HEK293 (cell line): Measurements from ENCODE around the gene CCDC178.

Experiments used
- CTCF ChIP-seq: fragments of 450-650 bp; formaldehyde crosslinking; IDR thresholded peaks from 2 replicates; pipeline ENCODE4 v1.5.1; 2016; ENCODE audit warnings: missing biosample characterization, missing genetic modification characterization
- REST ChIP-seq: fragments of 450-650 bp; formaldehyde crosslinking; IDR thresholded peaks from 2 replicates; pipeline ENCODE4 v1.5.1; 2016; ENCODE audit warnings: missing biosample characterization, missing genetic modification characterization
- YY1 ChIP-seq: fragments of 450-650 bp; formaldehyde crosslinking; IDR thresholded peaks from 2 replicates; pipeline ENCODE4 v1.5.1; 2018; ENCODE audit warnings: missing biosample characterization, missing genetic modification characterization
- ZBTB1 ChIP-seq: fragments of 450-650 bp; formaldehyde crosslinking; IDR thresholded peaks from 2 replicates; pipeline ENCODE4 v1.5.1; 2016; ENCODE audit warnings: missing biosample characterization, missing genetic modification characterization
- ZBTB10 ChIP-seq: fragments of 450-650 bp; formaldehyde crosslinking; IDR thresholded peaks from 2 replicates; pipeline ENCODE4 v1.5.1; 2016; ENCODE audit warnings: missing biosample characterization, missing genetic modification characterization
- ZFHX2 ChIP-seq: fragments of 450-650 bp; formaldehyde crosslinking; conservative IDR thresholded peaks from 2 replicates; pipeline ENCODE4 v1.5.1; 2016; ENCODE audit warnings: missing biosample characterization, missing genetic modification characterization
- ZNF292 ChIP-seq: fragments of 450-650 bp; formaldehyde crosslinking; IDR thresholded peaks from 2 replicates; pipeline ENCODE4 v1.5.1; 2016; ENCODE audit warnings: low read depth, missing biosample characterization, missing genetic modification characterization, borderline replicate concordance
- ZNF423 ChIP-seq: fragments of 450-650 bp; formaldehyde crosslinking; IDR thresholded peaks from 2 replicates; pipeline ENCODE4 v1.5.1; 2016; ENCODE audit warnings: missing biosample characterization, missing genetic modification characterization

- TF ChIP-seq ZNF292 (tag by site-specific recombination) (no peak), CTCF (no peak), ZNF423 (tag by site-specific recombination) (no peak), REST (tag by site-specific recombination) (no peak), ZBTB10 (no peak), ZFHX2 (tag by site-specific recombination) (no peak), ZBTB1 (tag by site-specific recombination) (no peak), YY1 (tag by site-specific recombination) (no peak)
Observed at GRCh38 chr18:33205777-33206176, 234.7 kb downstream of the CCDC178 start.
